Endothelial cell of umbilical vein (primary cell): ENCODE data around the gene NPFFR1. TPM values are rescaled to one million over a fixed set of nuclear protein-coding genes. Genes with fewer than 3 reads are reported as not detected.

Experiments used
- BruUV-seq: library from RNA; stranded (reverse); fragments of 400-500 nt; replicated peaks from 2 replicates; lab custom pipeline; 2021; lab: Mats Ljungman, UMichigan
- CTCF ChIA-PET: fragments of 300-600, 350-600 bp; sonication (Branson Sonifier 250); formaldehyde crosslinking; loops from one replicate; lab custom pipeline; 2021; ENCODE audit warnings: antibody characterized with exemption, inconsistent platforms; lab: Charles Lee
- POLR2A ChIA-PET: fragments of 300-600, 350-600 bp; sonication (Branson Sonifier 250); formaldehyde crosslinking; loops from one replicate; lab custom pipeline; 2021; ENCODE audit warnings: antibody characterized with exemption, inconsistent platforms; lab: Charles Lee
- DNase-seq: peaks from one replicate; pipeline ENCODE4 v3.0.0-alpha.2; 2011; ENCODE audit warnings: low read depth, low spot score
- FAIRE-seq: peaks from 2 replicates; lab custom pipeline; 2011; peaks lifted over from hg19 to GRCh38; lab: Jason Lieb, UNC
- H2AFZ ChIP-seq: 2 replicates; pipeline ENCODE4 v1.6.0; 2012; ENCODE audit warnings: low read depth, low read length, control low read depth, inconsistent platforms
- H3K27ac ChIP-seq: 2 replicates; pipeline ENCODE4 v1.5.1; 2011; ENCODE audit warnings: low read depth, mild to moderate bottlenecking, control low read depth, low read length, moderate library complexity; ENCODE audit not compliant: insufficient read depth
- H3K27me3 ChIP-seq, 2 experiments: 2 replicates each; pipeline versions ENCODE4 v1.6.0 to v1.6.1; 2011; ENCODE audit warnings: low read length in 2 of 2, mixed read lengths in 1 of 2; ENCODE audit not compliant: control insufficient read depth in 2 of 2, insufficient read depth in 2 of 2
- H3K36me3 ChIP-seq, 2 experiments: 2 replicates in 1 of 2; 3 replicates in 1 of 2; pipeline ENCODE4 v1.5.1; 2011; ENCODE audit warnings: low read length in 2 of 2, mild to moderate bottlenecking in 1 of 2, moderate library complexity in 1 of 2; ENCODE audit not compliant: control insufficient read depth in 2 of 2, insufficient read depth in 2 of 2; ENCODE audit errors: extremely low read depth in 1 of 2
- H3K4me1 ChIP-seq: 3 replicates; pipeline ENCODE4 v1.5.1; 2011; ENCODE audit warnings: mild to moderate bottlenecking, low read length; ENCODE audit not compliant: control insufficient read depth, insufficient read depth; ENCODE audit errors: extremely low read depth
- H3K4me2 ChIP-seq: 2 replicates; pipeline ENCODE4 v1.6.1; 2011; ENCODE audit warnings: low read length, control low read depth, mixed read lengths; ENCODE audit not compliant: insufficient read depth
- H3K4me3 ChIP-seq, 3 experiments: fragments of 200-600 bp in 1 of 3; sonication (generic), shearing (Covaris generic) in 1 of 3; replicated peaks in 1 of 3; 2 replicates each; pipeline ENCODE4 v1.5.1; 2011 to 2016; ENCODE audit warnings: control low read depth in 3 of 3, low read length in 3 of 3, mild to moderate bottlenecking in 2 of 3, inconsistent platforms in 1 of 3, low read depth in 1 of 3, moderate library complexity in 1 of 3; ENCODE audit not compliant: insufficient read depth in 1 of 3
- H3K79me2 ChIP-seq: 2 replicates; pipeline ENCODE4 v1.6.0; 2012; ENCODE audit warnings: low read length, inconsistent platforms; ENCODE audit not compliant: control insufficient read depth, insufficient read depth
- H3K9ac ChIP-seq: replicated peaks from 2 replicates; pipeline ENCODE3; 2011; ENCODE audit warnings: low read length, control low read depth; ENCODE audit not compliant: insufficient read depth; ENCODE audit errors: extremely low read depth
- H3K9me1 ChIP-seq: replicated peaks from 3 replicates; pipeline ENCODE4 v1.6.0; 2011; ENCODE audit warnings: mild to moderate bottlenecking, low read length; ENCODE audit not compliant: control insufficient read depth, insufficient read depth; ENCODE audit errors: extremely low read depth
- H3K9me3 ChIP-seq: replicated peaks from 2 replicates; pipeline ENCODE4 v1.5.1; 2012; ENCODE audit warnings: low read length, inconsistent platforms; ENCODE audit not compliant: control insufficient read depth, insufficient read depth
- H4K20me1 ChIP-seq: replicated peaks from 2 replicates; pipeline ENCODE3; 2011; ENCODE audit warnings: mild to moderate bottlenecking, low read length; ENCODE audit not compliant: control insufficient read depth, insufficient read depth; ENCODE audit errors: extremely low read depth
- EZH2 ChIP-seq: IDR thresholded peaks from 2 replicates; pipeline ENCODE4 v1.6.1; 2012; ENCODE audit warnings: borderline replicate concordance, low read depth, mild to moderate bottlenecking, moderate library complexity, low read length, inconsistent platforms; ENCODE audit not compliant: severe bottlenecking
- FOS ChIP-seq: IDR thresholded peaks from 2 replicates; pipeline ENCODE4 v1.6.1; 2011; ENCODE audit warnings: mild to moderate bottlenecking, low read length, moderate library complexity, borderline replicate concordance; ENCODE audit not compliant: insufficient read depth
- GATA2 ChIP-seq: IDR thresholded peaks from 2 replicates; pipeline ENCODE4 v1.7.0; 2011; ENCODE audit warnings: low read depth, mild to moderate bottlenecking, moderate library complexity, mixed read lengths, low read length; ENCODE audit not compliant: insufficient read length, insufficient read depth
- JUN ChIP-seq: IDR thresholded peaks from 2 replicates; pipeline ENCODE4 v1.6.1; 2011; ENCODE audit warnings: borderline replicate concordance, low read depth; ENCODE audit not compliant: insufficient read length, insufficient read depth
- MYC ChIP-seq: IDR thresholded peaks from one replicate; pipeline ENCODE4 v1.6.1; 2011; ENCODE audit warnings: mild to moderate bottlenecking, low read depth, low read length
- POLR2A ChIP-seq: IDR thresholded peaks from 2 replicates; pipeline ENCODE4 v1.6.1; 2012; ENCODE audit warnings: low read depth, mild to moderate bottlenecking, control low read depth, low read length
- POLR2AphosphoS5 ChIP-seq: IDR thresholded peaks from 2 replicates; pipeline ENCODE4 v1.6.1; 2012; ENCODE audit warnings: low read depth, mild to moderate bottlenecking, control low read depth, low read length, moderate library complexity; ENCODE audit not compliant: insufficient read depth
- dilution Hi-C: fragments of 300-500 bp; cut with MboI; formaldehyde crosslinking; loops from one replicate; pipeline ENCODE4 v1.15.0; 2019; ENCODE audit warnings: low sequenced_read_pairs; ENCODE audit not compliant: extremely low pct_ligation_motif_present
- intact Hi-C: fragments of 100-400 bp; cut with micrococcal nuclease; formaldehyde crosslinking; loops from one replicate; pipeline ENCODE4 v1.10.0; 2022
- polyA plus RNA-seq, 4 experiments: library from polyadenylated mRNA; depleted of rRNA in 3 of 4; stranded (reverse) in 3 of 4; unstranded in 1 of 4; fragments of >200 nt; gene quantifications; 2 replicates each; pipeline versions ENCODE4 v1.2.1 to v1.2.3, GENCODE V29; 2011 to 2012; ENCODE audit warnings: missing spikeins in 1 of 4
- total RNA-seq: library from RNA; stranded (reverse); gene quantifications from 2 replicates; pipeline ENCODE4 v1.2.3, GENCODE V29; 2021
- TF ChIP-seq, protein P1 (sequence below), 2 donors: IDR thresholded peaks; 1 replicate in 1 of 2; 2 replicates in 1 of 2; pipeline ENCODE4 v1.5.1; 2011; ENCODE audit warnings: low read length in 2 of 2, mild to moderate bottlenecking in 2 of 2, moderate library complexity in 2 of 2, control low read depth in 1 of 2, inconsistent platforms in 1 of 2, low read depth in 1 of 2; ENCODE audit not compliant: insufficient read depth in 1 of 2; ENCODE audit errors: extremely low read depth in 1 of 2
- TF ChIP-seq, protein P2 (sequence below): IDR thresholded peaks from 2 replicates; pipeline ENCODE4 v1.6.1; 2011; ENCODE audit not compliant: insufficient read depth, insufficient read length

NPFFR1 gene
- total and polyA plus RNA-seq, 2 donors (not counting 3 experiments of a cell fraction or from before 2014, with no cell fraction given), result not detected

DNA sequence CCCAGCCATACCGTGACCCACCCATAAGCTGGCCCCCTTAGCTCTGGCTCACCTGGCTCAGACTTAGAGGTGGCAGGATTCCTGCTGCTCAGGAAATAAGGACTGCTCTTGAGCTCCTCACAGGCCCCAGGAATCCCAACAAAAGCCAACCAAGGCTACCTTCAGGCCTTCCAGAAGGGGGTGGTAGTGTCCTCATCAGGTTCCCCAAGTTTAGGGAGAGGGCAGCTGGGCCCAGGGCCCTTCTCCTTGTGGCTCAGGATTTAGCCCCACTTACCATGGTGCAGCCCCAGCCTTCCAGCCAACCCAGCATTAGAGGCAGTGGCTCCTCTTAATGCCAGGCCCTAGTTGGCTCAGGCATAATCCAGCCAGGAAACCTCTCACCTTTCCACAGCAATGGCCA lies 23.5 kb downstream of the NPFFR1 start:
- CTCF ChIA-PET, result interaction anchor here (1.0 to 3.1 kb wide), 3 partner anchors 10 to 39 kb away, joined by 3 to 7 read pairs (median 4); no protein-coding TSS in a partner anchor
- no TSS peak for BruUV-seq
- FAIRE-seq (no peak), DNase-seq (no peak)
- H3K27me3 ChIP-seq, result peaks cover 31 to 53% of the 10 kb centered on the region in 2 experiments
- H3K27ac ChIP-seq, result no peak overlapping the region
- peaks cover 3% of the 10 kb centered on the region for H3K4me1 ChIP-seq
- H3K4me3 ChIP-seq, result no peak overlapping the region
- dilution Hi-C loops, result no loop called here
- H3K4me2 ChIP-seq, result no peak overlapping the region
- intact Hi-C loops, result no loop called here
- no peak for TF ChIP-seq FOS
- TF ChIP-seq, protein P1, sequence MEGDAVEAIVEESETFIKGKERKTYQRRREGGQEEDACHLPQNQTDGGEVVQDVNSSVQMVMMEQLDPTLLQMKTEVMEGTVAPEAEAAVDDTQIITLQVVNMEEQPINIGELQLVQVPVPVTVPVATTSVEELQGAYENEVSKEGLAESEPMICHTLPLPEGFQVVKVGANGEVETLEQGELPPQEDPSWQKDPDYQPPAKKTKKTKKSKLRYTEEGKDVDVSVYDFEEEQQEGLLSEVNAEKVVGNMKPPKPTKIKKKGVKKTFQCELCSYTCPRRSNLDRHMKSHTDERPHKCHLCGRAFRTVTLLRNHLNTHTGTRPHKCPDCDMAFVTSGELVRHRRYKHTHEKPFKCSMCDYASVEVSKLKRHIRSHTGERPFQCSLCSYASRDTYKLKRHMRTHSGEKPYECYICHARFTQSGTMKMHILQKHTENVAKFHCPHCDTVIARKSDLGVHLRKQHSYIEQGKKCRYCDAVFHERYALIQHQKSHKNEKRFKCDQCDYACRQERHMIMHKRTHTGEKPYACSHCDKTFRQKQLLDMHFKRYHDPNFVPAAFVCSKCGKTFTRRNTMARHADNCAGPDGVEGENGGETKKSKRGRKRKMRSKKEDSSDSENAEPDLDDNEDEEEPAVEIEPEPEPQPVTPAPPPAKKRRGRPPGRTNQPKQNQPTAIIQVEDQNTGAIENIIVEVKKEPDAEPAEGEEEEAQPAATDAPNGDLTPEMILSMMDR (IDR thresholded peaks at IDR 0.05; ENCODE audit: extremely low read depth in 1 of 2, insufficient read depth in 1 of 2, low read depth in 1 of 2, low read length in 2 of 2), result no peak
- no peak for TF ChIP-seq POLR2A
- TF ChIP-seq, protein P2, sequence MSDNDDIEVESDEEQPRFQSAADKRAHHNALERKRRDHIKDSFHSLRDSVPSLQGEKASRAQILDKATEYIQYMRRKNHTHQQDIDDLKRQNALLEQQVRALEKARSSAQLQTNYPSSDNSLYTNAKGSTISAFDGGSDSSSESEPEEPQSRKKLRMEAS, result no peak
- no peak for TF ChIP-seq JUN
- TF ChIP-seq MYC, result no peak
- no peak for TF ChIP-seq GATA2
- TF ChIP-seq EZH2, result no peak
- no peak for TF ChIP-seq POLR2AphosphoS5
- H3K79me2 ChIP-seq, result no peaks in the 10 kb centered on the region
- H3K9me3 ChIP-seq, result no peaks in the 10 kb centered on the region
- H2AFZ ChIP-seq, result no peak overlapping the region
- H4K20me1 ChIP-seq, result no peaks in the 10 kb centered on the region
- H3K36me3 ChIP-seq, result no peaks in the 10 kb centered on the region
- POLR2A ChIA-PET, result no interaction called here
- no peaks in the 10 kb centered on the region for H3K9me1 ChIP-seq
- H3K9ac ChIP-seq, result no peak overlapping the region
